AG09309 (cell line): ENCODE results near the gene ZNF600.
"Not testable (repeated sequence)": the region's sequence is repeated elsewhere in the genome, so short reads cannot be mapped to it uniquely, and the experiment has no call there.

Experiments
- DNase-seq: peaks from one replicate; pipeline ENCODE4 v3.0.0-alpha.2; 2010; ENCODE audit warnings: low read depth
- H3K4me3 ChIP-seq: 2 replicates; pipeline ENCODE4 v1.5.1; 2011; ENCODE audit warnings: mild to moderate bottlenecking, low read depth, low read length, moderate library complexity; ENCODE audit not compliant: control insufficient read depth
- CTCF ChIP-seq: IDR thresholded peaks from 2 replicates; pipeline ENCODE4 v1.5.1; 2011; ENCODE audit warnings: mild to moderate bottlenecking, low read depth, low read length, inconsistent platforms; ENCODE audit not compliant: insufficient read depth, control insufficient read depth; ENCODE audit errors: missing control alignments

ZNF600 gene

GRCh38 chr19:52743091-52743490, 43.5 kb downstream of the ZNF600 start:
- DNase-seq = no peak
- no peak for TF ChIP-seq CTCF
- no peak overlapping the region for H3K4me3 ChIP-seq

GRCh38 chr19:52742516-52742915, 44.1 kb downstream of the ZNF600 start:
- DNase-seq = no peak
- no peak for TF ChIP-seq CTCF
- no peak overlapping the region for H3K4me3 ChIP-seq

DNA sequence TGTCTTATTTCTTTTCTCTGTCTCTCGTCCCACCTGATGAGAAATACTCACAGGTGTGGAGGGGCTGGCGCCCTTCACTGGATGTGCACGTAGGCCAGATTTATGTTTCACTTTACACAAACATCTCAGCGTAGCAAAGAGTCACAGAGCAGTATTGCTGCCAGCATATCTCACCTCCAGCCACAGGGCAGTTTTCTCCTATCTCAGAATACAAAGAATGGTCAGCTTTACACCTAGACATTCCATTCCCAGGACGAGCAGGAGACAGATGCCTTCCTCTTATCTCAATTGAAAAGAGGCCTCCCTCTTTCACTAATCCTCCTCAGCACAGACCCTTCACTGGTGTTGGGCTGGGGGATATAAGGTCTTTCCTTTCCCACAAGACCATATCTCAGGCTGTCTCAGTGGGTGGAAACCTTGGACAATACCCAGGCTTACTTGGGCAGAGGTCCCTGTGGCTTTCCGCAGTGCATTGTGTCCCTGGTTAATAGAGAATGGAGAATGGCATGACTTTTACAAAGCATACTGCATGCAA, 44.6 kb downstream of the ZNF600 start:
- no peak for TF ChIP-seq CTCF
- no peak for DNase-seq
- no peak overlapping the region for H3K4me3 ChIP-seq

DNA sequence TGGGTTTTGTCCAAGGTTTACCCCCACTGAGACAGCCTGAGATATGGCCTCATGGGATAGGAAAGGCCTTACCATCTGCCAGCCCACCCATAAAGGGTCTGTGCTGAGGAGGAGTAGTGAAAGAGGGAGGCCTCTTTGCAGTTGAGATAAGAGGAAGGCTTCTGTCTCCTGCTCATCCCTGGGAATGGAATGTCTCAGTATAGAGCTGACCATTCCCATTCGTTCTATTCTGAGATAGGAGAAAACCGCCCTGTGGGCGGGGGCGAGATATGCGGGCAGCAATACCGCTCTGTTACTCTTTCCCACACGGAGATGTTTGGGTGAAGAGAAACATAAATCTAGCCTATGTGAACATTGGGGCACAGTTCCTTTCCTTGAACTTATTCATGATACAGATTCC, 45.2 kb downstream of the ZNF600 start:
- not testable (repeated sequence) for DNase-seq, H3K4me3 ChIP-seq

- no peak for TF ChIP-seq CTCF
- no peak overlapping the region for H3K4me3 ChIP-seq
- no peak for DNase-seq
Observed at GRCh38 chr19:52739576-52739975, 47.0 kb downstream of the ZNF600 start.

GRCh38 chr19:52735734-52736133, 50.9 kb downstream of the ZNF600 start:
- H3K4me3 ChIP-seq = no peak overlapping the region
- no peak for TF ChIP-seq CTCF
- DNase-seq = no peak

- peak within 1 kb of the TSS; percentile 73 for H3K4me3 ChIP-seq
- TF ChIP-seq CTCF = peak; percentile 77
- peak; percentile 60 for DNase-seq
Observed at GRCh38 chr19:52734893-52735661, 51.5 kb downstream of the ZNF600 start, which contains the start of gene ZNF611. Gene ZNF611 (minus strand): TSS chr19:52735044. CDS start chr19:52715894, 19,150 bp downstream.
